GM12878 (cell line): ENCODE results near the gene TUSC1. TPM values are rescaled to one million over a fixed set of nuclear protein-coding genes. Genes with fewer than 3 reads are reported as not detected.

Experiments
- ATAC-seq: fragments of 200-7000 bp; cut with Tn5 transposase; 3 replicates; pipeline ENCODE4 v1.9.1; 2020; ENCODE audit warnings: mild to moderate bottlenecking, moderate library complexity
- BruUV-seq: library from RNA; stranded (reverse); fragments of 400-500 nt; replicated peaks from 2 replicates; lab custom pipeline; 2021; lab: Mats Ljungman, UMichigan
- CTCF ChIA-PET: fragments of 300-600 bp; sonication (Branson Sonifier 250); formaldehyde crosslinking; extraction: SDS; loops from one replicate; lab custom pipeline; 2021; ENCODE audit warnings: inconsistent platforms; lab: Yijun Ruan, JAX
- POLR2A ChIA-PET: fragments of 350-600 bp; formaldehyde crosslinking; extraction: SDS; loops from one replicate; lab custom pipeline; 2021; ENCODE audit warnings: inconsistent platforms; lab: Charles Lee
- RAD21 ChIA-PET: fragments of 300-600 bp; sonication (Branson Sonifier 250); formaldehyde crosslinking; loops from one replicate; lab custom pipeline; 2023; ENCODE audit warnings: antibody characterized with exemption; ENCODE audit not compliant: unreplicated experiment; lab: Charles Lee
- SMC1A ChIA-PET: fragments of 300-600 bp; sonication (Branson Sonifier 250); formaldehyde crosslinking; loops from one replicate; lab custom pipeline; 2023; ENCODE audit not compliant: unreplicated experiment, uncharacterized antibody; lab: Charles Lee
- DNase-seq: peaks from one replicate; pipeline ENCODE4 v3.0.0-alpha.2; 2011; ENCODE audit warnings: low read depth, low spot score
- FAIRE-seq: peaks from 3 replicates; lab custom pipeline; 2011; peaks lifted over from hg19 to GRCh38; lab: Jason Lieb, UNC
- H2AFZ ChIP-seq: 2 replicates; pipeline ENCODE4 v1.6.0; 2011; ENCODE audit warnings: low read depth, low read length, control low read depth; ENCODE audit not compliant: control insufficient read depth
- H3K27ac ChIP-seq: 2 replicates; pipeline ENCODE4 v1.5.1; 2011; ENCODE audit warnings: control low read depth; ENCODE audit not compliant: control insufficient read depth, insufficient read depth
- H3K27me3 ChIP-seq, 2 experiments: replicated peaks in 1 of 2; 2 replicates each; pipeline versions ENCODE4 v1.6.0 to v1.6.1; 2011; ENCODE audit warnings: low read length in 1 of 2; ENCODE audit not compliant: control insufficient read depth in 2 of 2, insufficient read depth in 2 of 2
- H3K36me3 ChIP-seq, 2 experiments: 2 replicates each; pipeline ENCODE4 v1.5.1; 2011; ENCODE audit warnings: low read length in 1 of 2; ENCODE audit not compliant: control insufficient read depth in 2 of 2, insufficient read depth in 2 of 2
- H3K4me1 ChIP-seq: 2 replicates; pipeline ENCODE4 v1.6.1; 2011; ENCODE audit warnings: mild to moderate bottlenecking, low read length, moderate library complexity, mixed read lengths; ENCODE audit not compliant: control insufficient read depth, insufficient read depth
- H3K4me2 ChIP-seq: 2 replicates; pipeline ENCODE4 v1.6.0; 2011; ENCODE audit warnings: control low read depth; ENCODE audit not compliant: control insufficient read depth, insufficient read depth
- H3K4me3 ChIP-seq: fragments of 200-600 bp; sonication (generic); 2 replicates; pipeline ENCODE4 v1.5.1; 2016
- H3K79me2 ChIP-seq: 2 replicates; pipeline ENCODE4 v1.6.0; 2011; ENCODE audit warnings: low read length; ENCODE audit not compliant: control insufficient read depth, insufficient read depth
- H3K9ac ChIP-seq: 2 replicates; pipeline ENCODE4 v1.8.0; 2011; ENCODE audit warnings: low read length, control low read depth, mixed read lengths; ENCODE audit not compliant: control insufficient read depth, insufficient read depth
- H3K9me3 ChIP-seq: replicated peaks from 3 replicates; pipeline ENCODE4 v1.5.1; 2011; ENCODE audit warnings: mild to moderate bottlenecking, low read length; ENCODE audit not compliant: control insufficient read depth, insufficient read depth
- H4K20me1 ChIP-seq: 2 replicates; pipeline ENCODE4 v1.6.0; 2011; ENCODE audit not compliant: control insufficient read depth, insufficient read depth
- ASH2L ChIP-seq: fragments of 300-600, 200-600 bp; sonication (generic); IDR thresholded peaks from 2 replicates; pipeline ENCODE4 v1.6.1; 2017; ENCODE audit warnings: low read depth, mild to moderate bottlenecking, borderline replicate concordance
- BCL11A ChIP-seq: IDR thresholded peaks from 2 replicates; pipeline ENCODE4 v1.6.1; 2011; ENCODE audit warnings: low read depth, low read length
- CBX3 ChIP-seq: fragments of 200-600 bp; sonication (generic); IDR thresholded peaks from 2 replicates; pipeline ENCODE4 v1.6.1; 2016; ENCODE audit warnings: low read depth, borderline replicate concordance
- CEBPB ChIP-seq, 2 experiments: fragments of 150-350 bp in 1 of 2; IDR thresholded peaks; 2 replicates each; pipeline ENCODE4 v1.6.1; 2012 to 2014; ENCODE audit warnings: low read depth in 2 of 2, low read length in 2 of 2, borderline replicate concordance in 1 of 2, inconsistent platforms in 1 of 2
- CREB1 ChIP-seq: IDR thresholded peaks from 2 replicates; pipeline ENCODE4 v1.6.1; 2012; ENCODE audit warnings: low read depth, mild to moderate bottlenecking, inconsistent platforms
- GATAD2B ChIP-seq: fragments of 450-650 bp; conservative IDR thresholded peaks from 2 replicates; pipeline ENCODE4 v1.6.1; 2017; ENCODE audit warnings: low read depth, mild to moderate bottlenecking, moderate library complexity
- IKZF2 ChIP-seq, 2 experiments: fragments of 450-650 bp; IDR thresholded peaks; 2 replicates each; pipeline ENCODE4 v1.6.1; 2017; ENCODE audit warnings: mild to moderate bottlenecking in 2 of 2, moderate library complexity in 2 of 2
- MEF2B ChIP-seq: fragments of 450-650 bp; IDR thresholded peaks from 2 replicates; pipeline ENCODE4 v1.6.1; 2018; ENCODE audit warnings: mild to moderate bottlenecking, moderate library complexity; ENCODE audit not compliant: partially characterized antibody, poor library complexity, severe bottlenecking
- NR2C1 ChIP-seq: fragments of 450-650 bp; IDR thresholded peaks from 2 replicates; pipeline ENCODE4 v1.6.1; 2017; ENCODE audit warnings: antibody characterized with exemption, mild to moderate bottlenecking, moderate library complexity
- PML ChIP-seq: IDR thresholded peaks from 2 replicates; pipeline ENCODE4 v1.6.1; 2012; ENCODE audit warnings: low read length, inconsistent platforms
- POU2F2 ChIP-seq: IDR thresholded peaks from 3 replicates; pipeline ENCODE4 v1.6.1; 2011; ENCODE audit warnings: low read depth, mild to moderate bottlenecking, low read length, borderline replicate concordance
- RELA ChIP-seq: fragments of 450-650 bp; IDR thresholded peaks from 2 replicates; pipeline ENCODE4 v1.8.0; 2014; ENCODE audit warnings: borderline replicate concordance; ENCODE audit not compliant: partially characterized antibody
- STAT3 ChIP-seq: IDR thresholded peaks from 2 replicates; pipeline ENCODE4 v1.6.1; 2011; ENCODE audit warnings: low read depth, low read length, improper control_type of control experiment
- ZNF622 ChIP-seq: fragments of 450-650 bp; IDR thresholded peaks from 2 replicates; pipeline ENCODE4 v1.6.1; 2017; ENCODE audit warnings: mild to moderate bottlenecking, inconsistent platforms
- ZSCAN29 ChIP-seq: fragments of 450-650 bp; IDR thresholded peaks from 2 replicates; pipeline ENCODE4 v1.6.1; 2017; ENCODE audit warnings: mild to moderate bottlenecking, moderate library complexity
- WGBS: methylation state at CpG from one replicate; pipeline ENCODE4 v1.1.6; 2016; ENCODE audit warnings: low lambda C conversion rate; ENCODE audit not compliant: insufficient replicate concordance, insufficient coverage; ENCODE audit errors: missing lambda C conversion rate; 5-methylcytosine and 5-hydroxymethylcytosine counted together
- in situ Hi-C: fragments of 300-500 bp; cut with MboI; formaldehyde crosslinking; loops from 9 replicates; pipeline ENCODE4 v1.14.3; 2018; ENCODE audit warnings: mixed read lengths
- intact Hi-C: fragments of 100-400 bp; cut with micrococcal nuclease; formaldehyde crosslinking; loops from one replicate; pipeline ENCODE4 v1.14.2; 2022; ENCODE audit not compliant: unreplicated experiment
- polyA plus RNA-seq, 11 experiments: library from polyadenylated mRNA; depleted of rRNA in 4 of 11; unstranded in 6 of 11; stranded (reverse) in 5 of 11; fragments of >200 nt; fragmentation: Nextera tagmentation in 4 of 11; fragmentation: Illumina TruSeq in 1 of 11; extraction: Ambion mirVana in 4 of 11; extraction: Trizol in 1 of 11; gene quantifications; 1 replicate in 1 of 11; 2 replicates in 10 of 11; pipeline versions ENCODE4 v1.2.1 to v1.2.3, GENCODE V29; 2011 to 2016; ENCODE audit warnings: inconsistent platforms in 2 of 11, missing spikeins in 2 of 11, low read depth in 1 of 11
- total RNA-seq, 4 experiments: library from RNA; depleted of rRNA in 3 of 4; stranded (reverse); fragments of >200 nt in 3 of 4; fragmentation: Illumina TruSeq in 1 of 4; extraction: Trizol in 1 of 4; gene quantifications; 2 replicates each; pipeline versions ENCODE4 v1.2.1 to v1.2.3, GENCODE V29; 2013 to 2021
- TF ChIP-seq, protein P1 (sequence below): IDR thresholded peaks from 2 replicates; pipeline ENCODE4 v1.6.1; 2012; ENCODE audit warnings: low read depth, low read length, improper control_type of control experiment
- TF ChIP-seq, protein P2 (sequence below): fragments of 450-650 bp; IDR thresholded peaks from 2 replicates; pipeline ENCODE4 v1.6.1; 2017; ENCODE audit warnings: low read depth, mild to moderate bottlenecking, moderate library complexity
- TF ChIP-seq, protein P3 (sequence below): fragments of 450-650 bp; IDR thresholded peaks from 2 replicates; pipeline ENCODE4 v1.6.1; 2017; ENCODE audit warnings: mild to moderate bottlenecking
- TF ChIP-seq, protein P4 (sequence below): IDR thresholded peaks from 2 replicates; pipeline ENCODE4 v1.6.1; 2011; ENCODE audit warnings: mild to moderate bottlenecking, low read depth, low read length, moderate library complexity; ENCODE audit not compliant: insufficient replicate concordance

TUSC1 gene
- total and polyA plus RNA-seq, 10 of the 15 experiments (the other 5 are each of a cell fraction or from before 2014, with no cell fraction given), result not detected

DNA sequence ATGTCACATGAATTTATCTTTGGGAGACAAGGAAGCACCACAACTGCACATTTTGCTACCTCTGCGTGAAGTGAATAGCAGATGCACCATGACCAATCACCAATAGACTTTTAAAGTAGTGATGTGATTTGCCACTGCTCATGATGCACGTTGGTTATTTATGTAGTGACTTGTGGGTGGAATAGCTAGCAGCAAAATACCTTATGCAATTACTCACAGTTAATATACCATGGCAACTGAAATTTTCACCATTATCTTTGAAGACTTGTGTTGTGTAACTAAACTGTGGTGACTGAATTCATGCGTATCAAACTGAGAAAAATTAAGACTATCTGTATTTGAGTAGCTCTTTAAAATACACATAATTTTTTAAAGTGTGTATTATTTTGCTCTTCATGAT is 46.2 kb upstream of the TUSC1 start:
- no peaks in the 10 kb centered on the region for H3K36me3 ChIP-seq
- H2AFZ ChIP-seq, result no peak overlapping the region
- no peak for DNase-seq
- no peaks in the 10 kb centered on the region for H3K9me3 ChIP-seq
- ChIA-PET SMC1A (interaction anchor here (1.6 to 1.9 kb wide), 2 partner anchors 9 to 11 kb away, joined by 4 to 8 read pairs; no protein-coding TSS in a partner anchor), POLR2A (no interaction called here), RAD21 (no interaction called here), CTCF (no interaction called here)
- no peak for ATAC-seq
- intact Hi-C loops (no loop called here), in situ Hi-C loops (no loop called here)
- BruUV-seq, result no TSS peak
- no peaks in the 10 kb centered on the region for H4K20me1 ChIP-seq
- H3K27ac ChIP-seq, result no peak overlapping the region
- H3K4me3 ChIP-seq, result no peak overlapping the region
- TF ChIP-seq ZNF622, result no peak
- no peak for TF ChIP-seq BCL11A
- no peak for TF ChIP-seq GATAD2B
- no peak for TF ChIP-seq PML
- TF ChIP-seq POU2F2, result no peak
- no peak for TF ChIP-seq ZSCAN29
- no peak for TF ChIP-seq STAT3
- TF ChIP-seq, protein P1, sequence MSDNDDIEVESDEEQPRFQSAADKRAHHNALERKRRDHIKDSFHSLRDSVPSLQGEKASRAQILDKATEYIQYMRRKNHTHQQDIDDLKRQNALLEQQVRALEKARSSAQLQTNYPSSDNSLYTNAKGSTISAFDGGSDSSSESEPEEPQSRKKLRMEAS, result no peak
- TF ChIP-seq, protein P2, sequence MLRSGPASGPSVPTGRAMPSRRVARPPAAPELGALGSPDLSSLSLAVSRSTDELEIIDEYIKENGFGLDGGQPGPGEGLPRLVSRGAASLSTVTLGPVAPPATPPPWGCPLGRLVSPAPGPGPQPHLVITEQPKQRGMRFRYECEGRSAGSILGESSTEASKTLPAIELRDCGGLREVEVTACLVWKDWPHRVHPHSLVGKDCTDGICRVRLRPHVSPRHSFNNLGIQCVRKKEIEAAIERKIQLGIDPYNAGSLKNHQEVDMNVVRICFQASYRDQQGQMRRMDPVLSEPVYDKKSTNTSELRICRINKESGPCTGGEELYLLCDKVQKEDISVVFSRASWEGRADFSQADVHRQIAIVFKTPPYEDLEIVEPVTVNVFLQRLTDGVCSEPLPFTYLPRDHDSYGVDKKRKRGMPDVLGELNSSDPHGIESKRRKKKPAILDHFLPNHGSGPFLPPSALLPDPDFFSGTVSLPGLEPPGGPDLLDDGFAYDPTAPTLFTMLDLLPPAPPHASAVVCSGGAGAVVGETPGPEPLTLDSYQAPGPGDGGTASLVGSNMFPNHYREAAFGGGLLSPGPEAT, result no peak
- TF ChIP-seq, protein P3, sequence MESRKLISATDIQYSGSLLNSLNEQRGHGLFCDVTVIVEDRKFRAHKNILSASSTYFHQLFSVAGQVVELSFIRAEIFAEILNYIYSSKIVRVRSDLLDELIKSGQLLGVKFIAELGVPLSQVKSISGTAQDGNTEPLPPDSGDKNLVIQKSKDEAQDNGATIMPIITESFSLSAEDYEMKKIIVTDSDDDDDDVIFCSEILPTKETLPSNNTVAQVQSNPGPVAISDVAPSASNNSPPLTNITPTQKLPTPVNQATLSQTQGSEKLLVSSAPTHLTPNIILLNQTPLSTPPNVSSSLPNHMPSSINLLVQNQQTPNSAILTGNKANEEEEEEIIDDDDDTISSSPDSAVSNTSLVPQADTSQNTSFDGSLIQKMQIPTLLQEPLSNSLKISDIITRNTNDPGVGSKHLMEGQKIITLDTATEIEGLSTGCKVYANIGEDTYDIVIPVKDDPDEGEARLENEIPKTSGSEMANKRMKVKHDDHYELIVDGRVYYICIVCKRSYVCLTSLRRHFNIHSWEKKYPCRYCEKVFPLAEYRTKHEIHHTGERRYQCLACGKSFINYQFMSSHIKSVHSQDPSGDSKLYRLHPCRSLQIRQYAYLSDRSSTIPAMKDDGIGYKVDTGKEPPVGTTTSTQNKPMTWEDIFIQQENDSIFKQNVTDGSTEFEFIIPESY, result no peak
- TF ChIP-seq RELA, result no peak
- no peak for TF ChIP-seq CBX3
- TF ChIP-seq, protein P4, sequence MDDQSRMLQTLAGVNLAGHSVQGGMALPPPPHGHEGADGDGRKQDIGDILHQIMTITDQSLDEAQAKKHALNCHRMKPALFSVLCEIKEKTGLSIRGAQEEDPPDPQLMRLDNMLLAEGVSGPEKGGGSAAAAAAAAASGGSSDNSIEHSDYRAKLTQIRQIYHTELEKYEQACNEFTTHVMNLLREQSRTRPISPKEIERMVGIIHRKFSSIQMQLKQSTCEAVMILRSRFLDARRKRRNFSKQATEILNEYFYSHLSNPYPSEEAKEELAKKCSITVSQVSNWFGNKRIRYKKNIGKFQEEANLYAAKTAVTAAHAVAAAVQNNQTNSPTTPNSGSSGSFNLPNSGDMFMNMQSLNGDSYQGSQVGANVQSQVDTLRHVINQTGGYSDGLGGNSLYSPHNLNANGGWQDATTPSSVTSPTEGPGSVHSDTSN, result no peak
- TF ChIP-seq MEF2B, result no peak
- no peak for TF ChIP-seq CREB1
- no peak for TF ChIP-seq CEBPB (IDR thresholded peaks at IDR 0.05; ENCODE audit: borderline replicate concordance in 1 of 2, low read depth in 2 of 2, low read length in 2 of 2)
- TF ChIP-seq NR2C1, result no peak
- TF ChIP-seq ASH2L, result no peak
- TF ChIP-seq IKZF2 (IDR thresholded peaks at IDR 0.05), result no peak
- H3K4me2 ChIP-seq, result no peak overlapping the region
- no peaks in the 10 kb centered on the region for H3K79me2 ChIP-seq
- no peak for FAIRE-seq
- whole genome bisulfite sequencing, result 53% methylated on average over 3 of the region's 3 CpGs
- no peaks in the 10 kb centered on the region for H3K4me1 ChIP-seq
- H3K9ac ChIP-seq, result no peak overlapping the region
- H3K27me3 ChIP-seq, result no peaks in the 10 kb centered on the region
